LoVo (cell line): Measurements from ENCODE around the gene PREB.

Source experiments
- DNase-seq: peaks from one replicate; pipeline ENCODE4 v3.0.0-alpha.2; 2016; ENCODE audit warnings: low spot score

Gene PREB

DNA sequence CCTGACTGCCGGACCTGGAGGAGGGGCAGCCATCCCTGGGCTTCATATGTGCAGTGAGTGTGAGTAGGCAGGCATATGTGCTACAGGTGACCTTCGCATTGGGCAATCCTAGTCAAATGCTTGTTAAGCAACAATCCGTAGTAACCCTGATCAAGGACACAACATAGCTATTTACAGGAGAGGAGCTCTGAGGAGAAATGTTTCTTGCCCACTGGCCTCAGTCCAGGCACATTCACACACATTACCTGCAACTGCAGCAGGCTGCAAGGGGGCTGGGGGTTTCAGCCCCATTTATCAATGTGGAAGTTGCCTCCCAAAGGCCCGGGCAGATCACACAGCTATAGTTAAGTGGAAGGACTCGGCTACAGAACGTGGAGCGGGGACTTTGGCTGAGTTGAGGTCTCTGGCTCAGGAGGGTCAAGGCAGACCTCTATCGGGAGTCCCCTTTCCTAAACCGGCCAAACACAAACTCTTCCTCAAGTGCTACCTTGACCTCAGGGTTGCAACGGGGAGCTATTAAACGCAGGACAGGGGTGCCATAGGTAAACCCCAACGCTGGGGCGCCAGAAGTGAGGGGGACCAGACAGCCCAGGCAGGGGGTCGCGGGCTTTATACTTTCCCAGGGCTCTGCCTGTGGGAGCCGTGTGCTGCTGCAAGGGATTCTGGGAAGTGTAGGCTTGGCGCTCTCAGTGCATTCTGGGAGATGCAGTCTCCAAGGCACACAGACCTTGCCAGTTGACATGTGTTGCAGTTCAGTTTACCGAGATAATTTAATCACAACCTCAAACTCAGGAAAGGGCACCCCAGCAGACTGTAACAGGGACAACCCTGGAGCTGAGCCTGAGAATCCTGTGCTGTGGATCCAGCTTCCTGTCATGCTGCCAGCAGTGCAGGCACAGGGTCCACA lies 38.4 kb downstream of the PREB start:
- DNase-seq: no peak

- no peak for DNase-seq
Observed at GRCh38 chr2:27095427-27095744, 39.0 kb downstream of the PREB start.

DNA sequence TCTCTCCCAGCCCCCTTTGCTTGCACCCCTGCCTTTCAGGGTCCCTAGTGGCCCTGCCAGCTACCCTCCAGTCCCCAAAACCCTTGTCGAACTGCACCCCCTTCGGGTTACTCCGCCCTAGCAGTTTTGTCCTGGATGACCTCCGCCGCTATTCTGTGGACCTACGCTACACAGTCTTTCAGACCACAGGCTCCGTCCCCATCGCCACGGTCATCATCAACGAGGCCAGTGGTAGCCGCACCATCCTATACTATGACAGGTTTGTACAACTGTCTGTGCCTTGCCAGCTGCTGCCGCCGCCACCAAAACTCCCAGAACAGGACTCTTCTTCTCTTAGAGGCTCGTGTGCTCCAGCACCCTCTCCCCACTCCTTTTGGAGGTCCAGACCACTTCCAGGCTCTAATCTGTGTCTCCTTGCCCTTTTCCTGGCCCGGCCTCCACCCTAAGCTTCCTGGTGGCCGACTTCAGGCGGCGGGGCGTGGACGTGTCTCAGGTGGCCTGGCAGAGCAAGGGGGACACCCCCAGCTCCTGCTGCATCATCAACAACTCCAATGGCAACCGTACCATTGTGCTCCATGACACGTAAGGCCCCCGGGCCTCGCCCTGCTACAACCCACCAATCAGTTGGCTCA lies 40.0 kb downstream of the PREB start:
- no peak for DNase-seq

DNA sequence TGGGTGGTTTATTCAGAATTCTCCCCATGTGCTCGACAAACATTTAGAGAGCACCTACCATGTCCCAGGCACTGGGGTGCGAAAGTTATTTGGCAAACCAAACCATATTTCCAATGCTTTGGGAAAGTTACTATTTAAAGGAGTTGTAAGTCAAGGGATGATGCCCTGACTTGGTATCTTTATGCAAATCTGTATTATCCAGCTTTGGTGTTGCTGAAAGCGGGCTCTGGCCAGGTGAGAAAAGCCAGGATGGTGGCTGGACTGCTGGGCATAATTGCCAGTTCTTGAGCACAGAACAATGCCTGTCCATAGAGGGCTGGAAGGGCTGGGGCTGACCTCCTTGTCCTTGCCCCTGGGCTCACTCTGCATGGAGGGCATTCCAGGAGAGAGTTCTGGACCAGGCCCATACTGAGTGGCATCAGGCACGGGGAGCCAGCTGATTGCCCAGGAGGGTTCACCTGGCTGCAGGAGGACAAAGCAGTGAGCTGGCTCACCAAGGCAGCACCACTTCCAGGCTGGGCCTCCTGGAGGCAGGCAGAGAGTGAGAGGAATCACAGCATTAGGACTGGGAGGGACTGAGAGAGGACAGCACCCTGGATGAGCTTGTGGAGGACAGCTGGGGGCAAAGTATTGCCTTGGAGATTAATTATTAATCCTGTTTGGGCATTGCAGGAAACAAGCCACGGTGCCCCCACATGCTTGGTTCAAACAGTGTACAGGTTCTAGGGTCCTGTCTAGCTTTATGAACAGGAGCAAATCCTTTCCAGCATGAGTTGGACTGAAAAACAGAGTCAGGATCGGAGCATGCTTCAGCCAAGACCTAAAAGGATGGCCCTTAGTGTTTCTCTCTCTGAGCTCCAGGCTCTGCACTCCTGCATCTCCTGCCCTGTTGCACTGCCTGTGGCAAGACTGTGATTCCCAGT lies 40.7 kb downstream of the PREB start:
- DNase-seq: no peak

DNA sequence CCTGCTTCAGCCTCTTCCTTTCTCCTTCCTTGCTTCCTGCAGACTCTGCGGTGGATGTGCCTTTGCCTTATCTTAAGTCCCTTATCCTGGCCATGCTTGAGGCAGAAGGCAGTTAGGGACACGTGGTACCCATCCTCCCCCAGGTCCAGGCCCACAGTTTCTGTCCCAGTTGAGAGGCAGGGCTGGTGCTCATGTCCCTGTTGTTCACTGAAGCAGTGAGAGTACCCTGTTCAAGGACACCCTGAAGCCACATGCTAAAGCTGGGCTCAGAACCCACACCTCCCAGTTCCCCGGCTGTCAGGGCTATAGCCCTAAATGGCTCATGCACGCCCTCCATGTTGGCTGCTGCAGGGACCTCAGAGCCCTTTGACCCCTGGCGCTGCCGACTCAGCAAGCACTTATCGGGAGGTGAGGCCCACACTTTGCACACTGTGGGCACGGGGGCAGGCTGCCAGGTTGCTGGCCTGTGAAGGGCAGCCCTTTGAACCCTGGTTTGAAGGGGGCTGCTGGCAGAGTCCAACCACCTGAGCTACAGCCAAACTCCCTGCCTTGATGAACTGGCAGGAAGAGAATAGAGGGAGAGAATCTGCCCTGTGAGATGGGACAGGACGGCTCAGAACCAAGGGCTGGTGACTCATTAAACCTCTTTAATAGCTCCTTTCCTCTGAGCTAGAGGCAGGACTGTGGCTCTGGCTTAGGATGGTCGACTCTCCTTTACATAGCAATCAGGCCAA lies 41.6 kb downstream of the PREB start:
- DNase-seq: no peak

GRCh38 chr2:27091746-27092695 lies 42.4 kb downstream of the PREB start:
- DNase-seq: no peak

- no peak for DNase-seq
Observed at GRCh38 chr2:27089111-27089954, 45.1 kb downstream of the PREB start.

DNA sequence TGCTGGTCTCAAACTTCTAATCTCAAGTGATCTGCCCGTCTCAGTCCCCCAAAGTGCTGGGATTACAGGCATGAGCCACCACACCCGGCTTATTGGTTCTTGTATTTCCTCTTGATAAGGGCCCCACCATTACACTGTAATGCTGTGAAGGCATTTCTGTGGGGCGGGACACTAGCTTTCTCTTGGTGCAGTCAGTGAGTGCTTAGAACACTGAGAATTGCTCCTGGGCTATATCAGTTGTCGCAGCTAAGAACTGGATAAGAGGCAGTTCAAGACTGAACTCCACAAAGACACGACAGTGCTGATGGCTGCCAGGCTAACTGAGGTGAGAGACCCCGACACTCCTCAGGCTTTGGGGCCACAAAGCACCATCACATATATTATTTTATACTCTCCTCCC lies 45.8 kb downstream of the PREB start:
- DNase-seq: no peak

GRCh38 chr2:27087823-27088410 lies 46.5 kb downstream of the PREB start:
- no peak for DNase-seq

- DNase-seq: peak; percentile 45
Observed at GRCh38 chr2:27086724-27087593, 47.5 kb downstream of the PREB start, which contains the start of gene KHK. KHK (plus strand) TSS chr2:27086772; CDS start chr2:27087260, 488 bp downstream.

- DNase-seq: peak; percentile 97
Observed at GRCh38 chr2:27086090-27086723, 48.2 kb downstream of the PREB start.

DNA sequence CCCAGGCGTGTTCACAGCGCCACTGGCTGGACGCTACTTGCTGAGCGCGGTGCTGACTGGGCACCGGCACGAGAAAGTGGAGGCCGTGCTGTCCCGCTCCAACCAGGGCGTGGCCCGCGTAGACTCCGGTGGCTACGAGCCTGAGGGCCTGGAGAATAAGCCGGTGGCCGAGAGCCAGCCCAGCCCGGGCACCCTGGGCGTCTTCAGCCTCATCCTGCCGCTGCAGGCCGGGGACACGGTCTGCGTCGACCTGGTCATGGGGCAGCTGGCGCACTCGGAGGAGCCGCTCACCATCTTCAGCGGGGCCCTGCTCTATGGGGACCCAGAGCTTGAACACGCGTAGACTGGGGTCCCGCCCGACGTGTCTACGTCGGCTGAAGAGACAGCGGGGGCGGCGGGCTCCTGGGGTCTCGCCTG lies 48.8 kb downstream of the PREB start:
- peak; percentile 60 for DNase-seq

GRCh38 chr2:27085062-27085672 lies 49.3 kb downstream of the PREB start:
- no peak for DNase-seq

- no peak for DNase-seq
Observed at GRCh38 chr2:27084297-27085061, 50.0 kb downstream of the PREB start.

DNA sequence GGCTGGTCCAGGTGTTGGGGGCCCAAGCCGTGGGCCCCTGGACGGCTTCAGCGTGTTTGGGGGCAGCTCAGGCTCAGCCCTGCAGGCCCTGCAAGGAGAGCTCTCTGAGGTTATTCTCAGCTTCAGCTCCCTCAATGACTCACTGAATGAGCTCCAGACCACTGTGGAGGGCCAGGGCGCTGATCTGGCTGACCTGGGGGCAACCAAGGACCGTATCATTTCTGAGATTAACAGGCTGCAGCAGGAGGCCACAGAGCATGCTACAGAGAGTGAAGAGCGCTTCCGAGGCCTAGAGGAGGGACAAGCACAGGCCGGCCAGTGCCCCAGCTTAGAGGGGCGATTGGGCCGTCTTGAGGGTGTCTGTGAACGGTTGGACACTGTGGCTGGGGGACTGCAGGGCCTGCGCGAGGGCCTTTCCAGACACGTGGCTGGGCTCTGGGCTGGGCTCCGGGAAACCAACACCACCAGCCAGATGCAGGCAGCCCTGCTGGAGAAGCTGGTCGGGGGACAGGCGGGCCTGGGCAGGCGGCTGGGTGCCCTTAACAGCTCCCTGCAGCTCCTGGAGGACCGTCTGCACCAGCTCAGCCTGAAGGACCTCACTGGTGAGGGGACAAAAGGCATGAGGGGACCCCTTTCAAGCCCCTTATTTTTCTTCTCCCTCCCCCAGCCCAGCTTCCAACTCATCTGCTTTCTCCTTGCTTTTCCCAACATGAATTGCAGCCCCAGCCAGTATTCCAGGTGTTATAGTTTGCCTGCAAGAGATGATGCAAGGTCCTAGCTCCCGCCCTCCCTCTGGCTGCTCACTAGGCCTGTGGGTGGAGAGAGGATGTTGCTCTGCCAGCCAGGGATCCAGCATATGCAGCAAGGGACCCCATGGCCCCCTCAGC lies 50.8 kb downstream of the PREB start:
- DNase-seq: no peak
